ENCODE measurements around the gene EMILIN2.

The EMILIN2 gene

GRCh38 chr18:2900684-2901422 is 54.0 kb downstream of the EMILIN2 start:
- DNase-seq (ENCODE audit: low spot score), result no peak

DNA sequence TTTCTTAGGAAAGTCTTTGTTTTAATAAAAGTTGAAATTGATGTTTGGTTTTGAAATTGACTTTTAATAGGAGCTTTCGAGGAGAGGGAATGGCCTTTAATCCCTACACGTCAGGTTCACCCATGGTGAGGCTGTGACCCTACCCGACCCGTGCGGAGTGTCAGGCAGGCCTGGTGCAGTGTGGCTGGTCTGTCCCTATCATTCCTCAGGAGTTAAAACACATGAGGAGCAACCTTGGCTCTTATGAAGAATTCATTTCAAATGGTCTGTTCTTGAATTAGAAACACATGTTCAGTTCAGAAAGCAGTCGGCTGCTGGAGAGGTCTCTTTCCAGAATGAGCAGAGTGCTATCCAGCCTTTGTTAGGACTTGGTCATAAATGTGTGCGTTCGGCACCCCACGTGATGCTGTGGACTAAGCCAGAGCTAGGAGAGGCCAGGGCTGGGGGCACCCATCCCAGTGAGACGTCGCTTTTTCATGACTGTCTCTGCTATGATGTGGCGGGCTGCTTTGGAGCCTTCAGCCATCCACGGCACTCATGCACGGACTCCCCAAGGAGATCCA is 54.7 kb downstream of the EMILIN2 start:
- DNase-seq (ENCODE audit: low spot score), result no peak

GRCh38 chr18:2902327-2902726 is 55.5 kb downstream of the EMILIN2 start:
- no peak for DNase-seq (ENCODE audit: low spot score)

DNA sequence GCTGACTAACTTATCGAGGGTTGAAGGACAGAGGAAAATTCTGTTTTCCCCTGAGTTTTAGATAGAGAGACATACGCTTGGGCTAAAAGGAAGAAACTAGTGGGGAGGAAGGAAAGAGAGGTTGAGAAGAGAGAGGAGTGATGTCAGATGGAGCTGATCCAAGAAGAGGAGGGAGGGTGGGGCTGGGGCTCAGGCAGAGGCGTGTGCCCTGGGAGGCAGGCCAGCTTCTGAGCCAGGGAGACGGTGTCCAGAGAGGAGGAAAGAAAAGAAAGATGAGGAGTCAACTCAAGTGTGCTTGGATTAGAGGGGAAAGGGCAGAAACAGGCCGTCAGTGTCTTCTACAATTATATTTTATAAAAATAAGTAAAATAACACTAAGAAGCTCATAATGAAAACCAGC is 56.2 kb downstream of the EMILIN2 start:
- no peak for DNase-seq (ENCODE audit: low spot score)

DNA sequence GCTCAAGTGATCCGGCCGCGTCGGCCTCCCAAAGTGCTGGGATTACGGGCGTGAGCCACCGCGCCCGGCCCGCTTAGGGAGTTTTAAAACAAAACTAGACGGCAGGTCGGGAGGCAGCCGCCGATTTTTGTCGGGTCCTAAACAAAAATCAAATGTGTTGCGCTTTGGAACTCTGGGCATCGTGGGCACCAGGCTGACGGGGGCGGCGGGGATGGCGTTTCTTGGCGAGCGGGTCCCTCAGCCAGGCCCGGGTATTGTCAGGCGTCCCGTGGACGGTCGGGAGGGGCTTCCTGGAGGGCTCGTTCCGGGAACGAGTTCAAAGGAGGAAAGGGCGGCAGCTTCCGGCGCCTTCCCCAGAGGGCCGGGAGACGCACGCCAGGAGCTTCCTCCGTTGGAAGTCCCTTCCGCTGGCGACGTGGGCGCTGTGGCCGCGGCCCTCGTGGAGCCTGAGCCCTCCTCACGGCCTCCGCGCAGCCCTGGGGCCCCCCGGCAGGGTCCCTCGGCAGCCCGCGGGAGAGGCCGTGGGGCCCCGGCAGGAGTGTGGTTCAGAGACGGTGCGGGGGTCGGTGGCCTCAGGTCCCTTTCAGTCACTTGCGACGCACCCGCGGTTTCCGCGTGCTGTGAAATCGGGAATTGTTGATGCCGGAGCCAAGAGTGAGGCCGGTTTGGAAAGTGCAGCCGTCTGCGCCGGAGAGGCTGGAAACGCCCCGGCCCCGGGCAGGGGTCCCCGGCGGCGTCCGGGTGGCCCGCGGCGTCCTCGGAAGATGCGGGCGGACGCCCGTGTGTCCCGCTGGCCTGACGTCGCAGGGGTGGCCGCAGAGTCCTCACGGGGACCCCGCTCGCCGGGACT is 59.3 kb downstream of the EMILIN2 start:
- DNase-seq (ENCODE audit: low spot score), result peak; percentile 68

DNA sequence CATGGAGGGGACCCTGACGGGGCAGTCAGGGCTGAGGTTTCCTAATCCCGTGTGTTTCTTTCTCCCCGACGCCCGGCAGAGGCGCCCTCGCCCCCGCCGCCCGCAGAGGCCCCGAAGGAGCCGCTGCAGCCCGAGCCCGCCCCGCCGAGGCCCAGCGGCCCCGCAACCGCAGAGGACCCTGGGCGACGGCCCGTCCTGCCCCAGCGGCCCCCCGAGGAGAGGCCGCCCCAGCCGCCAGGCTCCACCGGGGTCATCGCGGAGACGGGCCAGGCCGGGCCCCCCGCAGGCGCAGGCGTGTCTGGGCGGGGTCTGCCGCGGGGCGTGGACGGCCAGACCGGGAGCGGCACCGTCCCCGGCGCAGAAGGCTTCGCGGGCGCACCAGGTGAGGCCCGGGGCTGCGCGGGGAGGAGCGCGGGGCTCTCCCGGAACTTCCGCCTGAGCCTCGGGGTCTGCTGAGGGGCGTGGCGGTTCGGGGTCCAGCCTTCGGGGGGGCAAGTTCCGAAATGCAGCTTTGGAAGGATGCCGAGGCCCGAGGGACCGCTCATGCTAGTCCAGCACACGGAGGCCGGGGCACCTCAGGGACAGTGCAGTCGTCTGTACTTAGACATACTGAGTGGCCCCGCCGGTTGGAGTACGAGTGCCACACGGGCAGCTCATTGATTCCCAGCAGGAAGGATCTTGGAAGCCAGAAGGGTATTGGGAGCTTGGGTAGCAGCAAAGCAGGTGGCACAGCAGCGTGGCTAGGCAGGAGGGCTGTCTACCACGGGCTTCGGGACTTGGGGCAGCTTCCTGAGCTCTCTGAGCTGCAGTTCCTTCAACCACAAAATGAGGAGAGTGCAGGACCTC is 60.1 kb downstream of the EMILIN2 start:
- DNase-seq (ENCODE audit: low spot score), result peak; percentile 72

DNA sequence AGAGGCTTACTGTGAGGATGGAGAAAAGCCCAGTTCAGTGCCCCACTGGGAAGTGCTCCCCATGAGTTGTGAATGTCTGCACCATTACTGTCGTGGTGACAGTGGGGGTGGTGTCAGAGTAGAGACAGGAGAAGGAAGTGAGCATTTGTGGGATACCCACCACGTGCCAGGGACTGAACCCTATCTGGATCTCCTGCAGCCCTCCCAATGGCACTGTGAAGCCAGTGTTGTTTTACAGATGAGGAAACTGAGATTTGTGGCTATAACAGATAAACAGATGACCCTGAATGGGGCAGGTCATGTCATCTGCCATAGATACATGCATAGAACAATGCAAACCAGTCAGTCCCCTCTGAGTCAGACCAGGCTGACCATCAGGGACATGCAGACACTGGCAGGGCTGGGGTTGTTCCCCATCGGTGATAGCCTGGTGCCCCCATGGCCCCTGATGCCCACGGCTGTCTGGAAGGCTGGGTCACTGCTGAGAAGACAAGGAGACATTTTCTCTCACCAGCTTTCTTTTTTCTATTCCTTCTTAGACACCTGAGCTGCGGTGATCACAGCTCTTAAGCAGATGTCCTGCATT is 60.8 kb downstream of the EMILIN2 start:
- DNase-seq (ENCODE audit: low spot score), result peak; percentile 42

GRCh38 chr18:2908166-2908945 is 61.5 kb downstream of the EMILIN2 start:
- DNase-seq (ENCODE audit: low spot score), result peak; percentile 36

DNA sequence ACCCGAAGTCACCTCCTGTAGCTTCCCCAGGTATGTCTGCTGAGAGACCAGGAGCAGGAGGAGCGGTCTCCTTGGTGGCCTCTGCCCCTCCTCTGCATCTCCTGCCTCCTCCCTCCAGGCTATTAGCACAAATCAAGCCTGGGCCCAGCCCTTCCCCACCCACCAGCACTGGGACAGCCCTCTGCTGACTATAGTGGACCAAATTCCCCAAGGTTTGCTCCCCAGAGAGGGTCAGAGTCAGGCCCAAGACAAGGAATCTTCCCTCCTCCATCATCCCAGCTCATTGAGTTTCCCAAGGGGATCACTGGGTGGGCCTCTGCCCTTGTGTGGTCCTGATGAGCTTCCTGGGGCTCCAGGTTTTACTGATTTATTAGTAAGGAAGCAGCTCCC is 62.1 kb downstream of the EMILIN2 start:
- peak; percentile 36 for DNase-seq (ENCODE audit: low spot score)

DNA sequence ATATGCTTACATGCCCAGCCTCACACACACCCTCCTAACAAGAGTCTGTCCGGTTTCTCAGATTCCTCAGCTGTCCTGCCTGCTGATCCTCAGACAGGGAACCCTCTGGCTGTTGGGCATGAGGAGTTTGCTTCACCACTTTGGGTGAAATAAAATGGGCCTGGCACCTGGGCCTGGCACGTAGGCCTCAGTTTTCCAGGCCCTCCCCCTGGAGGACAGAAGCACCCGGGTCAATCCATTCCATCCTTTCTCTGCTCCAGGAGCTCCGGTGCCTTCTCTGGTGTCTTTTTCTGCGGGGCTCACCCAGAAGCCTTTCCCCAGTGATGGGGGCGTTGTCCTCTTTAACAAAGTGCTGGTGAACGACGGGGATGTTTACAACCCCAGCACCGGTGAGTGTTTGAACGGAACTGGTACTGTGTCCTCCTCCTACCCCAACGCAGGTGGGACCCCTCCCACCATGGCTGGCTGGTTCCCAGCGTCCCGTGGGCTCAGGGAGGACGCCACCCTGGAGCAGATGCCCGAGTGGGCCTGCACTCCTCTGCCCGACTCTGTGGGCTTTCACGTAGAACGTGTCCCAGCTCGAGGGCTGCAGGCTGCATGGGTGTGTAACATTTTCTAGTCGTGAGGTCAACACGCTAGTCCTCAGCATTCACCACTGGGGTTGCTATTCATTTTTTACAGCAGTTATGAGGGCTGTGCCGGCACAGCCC is 62.8 kb downstream of the EMILIN2 start:
- peak; percentile 38 for DNase-seq (ENCODE audit: low spot score)

DNA sequence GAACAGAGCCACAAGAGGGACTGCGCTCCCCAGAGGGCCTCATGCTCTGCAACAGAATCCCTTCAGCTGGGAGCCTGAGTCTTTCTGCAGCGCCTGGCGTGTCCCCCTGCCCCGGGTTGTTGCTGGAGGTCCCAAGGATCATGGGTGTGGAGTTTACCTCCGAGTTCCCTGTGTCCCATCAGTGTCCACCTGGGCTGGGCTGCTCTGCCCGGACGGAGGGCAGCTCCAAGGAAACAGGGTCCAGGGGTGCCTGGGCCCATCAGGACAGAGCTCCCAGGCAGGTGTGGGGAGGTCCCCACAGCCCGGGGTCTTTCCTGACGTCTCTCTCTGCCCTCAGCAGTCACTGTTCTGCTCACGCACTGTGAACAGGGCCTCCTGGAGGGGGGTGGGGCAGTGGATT is 63.5 kb downstream of the EMILIN2 start:
- DNase-seq (ENCODE audit: low spot score), result no peak

GRCh38 chr18:2910751-2911425 is 64.1 kb downstream of the EMILIN2 start:
- peak; percentile 27 for DNase-seq (ENCODE audit: low spot score)

DNA sequence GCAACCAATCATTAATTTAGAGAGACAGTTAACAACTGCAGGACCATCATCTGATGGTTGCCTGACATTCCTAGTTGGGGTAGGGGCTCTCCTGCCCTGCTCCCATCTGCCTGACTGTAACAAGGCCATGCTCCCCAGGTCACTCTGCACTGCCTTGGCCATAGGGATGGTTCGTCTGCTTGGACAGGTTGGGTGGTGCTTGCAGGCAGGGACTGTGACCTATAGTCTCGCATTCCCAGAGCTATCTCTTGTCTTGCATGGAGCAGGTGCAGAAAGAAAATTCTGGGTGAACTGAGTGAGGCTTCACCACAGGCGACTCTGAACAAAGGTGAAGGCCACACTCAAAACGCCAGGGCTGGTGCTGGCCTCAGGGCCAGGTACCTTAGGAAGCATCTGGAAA is 64.7 kb downstream of the EMILIN2 start:
- DNase-seq (ENCODE audit: low spot score), result peak; percentile 23

GRCh38 chr18:2912357-2913299 is 65.8 kb downstream of the EMILIN2 start:
- DNase-seq (ENCODE audit: low spot score), result peak; percentile 34

- DNase-seq (ENCODE audit: low spot score), result peak; percentile 31
Observed at GRCh38 chr18:2913398-2914005, 66.7 kb downstream of the EMILIN2 start.

DNA sequence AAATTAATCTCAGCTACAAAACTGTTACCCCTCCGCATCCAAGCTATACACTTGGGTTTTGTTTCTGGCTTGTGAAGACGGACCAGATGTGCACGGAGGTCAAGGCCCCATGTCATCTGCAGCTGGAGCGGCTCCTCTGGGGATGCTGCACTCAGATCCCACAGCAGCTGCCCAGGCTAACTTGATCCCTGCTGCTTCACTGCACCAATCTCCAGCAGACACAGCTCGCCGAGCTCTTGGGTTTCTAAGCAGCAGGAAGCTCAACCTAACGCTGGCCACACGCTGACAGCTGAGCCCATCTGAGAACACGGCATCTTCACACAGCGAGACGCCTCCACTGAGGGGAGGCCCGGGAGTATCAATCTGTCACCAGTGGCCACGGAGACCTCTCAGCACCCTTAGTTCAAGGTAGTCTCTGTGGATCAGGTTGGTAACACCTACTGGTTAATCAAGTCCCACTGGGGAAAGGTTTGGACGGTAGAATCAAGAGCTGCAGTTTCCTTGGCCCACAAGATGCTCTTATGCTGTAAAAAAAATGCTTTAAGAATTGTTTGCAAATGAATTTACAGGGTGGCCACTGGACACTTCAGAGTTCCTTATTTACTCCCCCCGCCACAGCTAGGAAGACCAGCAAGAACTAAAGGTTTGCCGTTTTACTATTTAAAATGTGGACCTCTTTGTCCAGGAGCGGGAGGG is 67.5 kb downstream of the EMILIN2 start:
- DNase-seq (ENCODE audit: low spot score), result peak; percentile 31

DNA sequence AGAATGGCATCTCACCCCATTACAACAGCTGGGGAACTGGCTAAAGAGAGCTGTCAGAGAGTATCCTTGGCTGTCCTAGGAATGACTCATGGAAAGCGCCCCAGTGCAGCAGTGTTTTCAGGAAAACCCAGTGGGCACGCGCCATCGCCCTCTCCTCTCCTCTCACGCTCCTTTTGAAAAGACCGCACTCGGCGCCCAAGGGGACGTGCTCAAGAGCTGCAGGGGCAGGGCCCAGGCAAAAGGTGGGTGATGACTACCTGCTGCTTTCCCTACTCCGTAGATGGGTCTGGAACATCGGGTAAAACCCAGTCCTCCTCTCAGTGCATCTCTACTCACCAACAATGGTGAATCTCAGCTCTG is 68.1 kb downstream of the EMILIN2 start:
- peak; percentile 32 for DNase-seq (ENCODE audit: low spot score)

DNA sequence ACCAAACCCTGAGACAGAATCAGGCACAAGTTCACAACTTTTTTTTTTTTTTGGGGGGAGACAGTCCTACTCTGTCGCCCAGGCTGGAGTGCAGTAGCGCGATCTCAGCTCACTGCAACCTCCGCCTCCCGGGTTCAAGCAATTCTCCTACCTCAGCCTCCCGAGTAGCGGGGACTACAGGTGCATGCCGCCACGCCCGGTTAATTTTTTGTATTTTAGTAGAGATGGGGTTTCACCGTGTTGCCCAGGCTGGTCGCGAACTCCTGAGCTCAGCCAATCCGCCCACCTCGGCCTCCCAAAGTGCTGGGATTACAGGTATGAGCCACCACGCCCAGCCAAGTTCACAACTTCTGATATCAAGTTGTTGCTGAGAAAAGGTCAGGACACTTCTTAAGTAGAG is 68.7 kb downstream of the EMILIN2 start:
- DNase-seq (ENCODE audit: low spot score), result peak; percentile 13

Data from ecto neural progenitor cell (in vitro differentiated cells).